AG04450 (cell line): Measurements from ENCODE around the gene GRID1. TPM values are rescaled to one million over a fixed set of nuclear protein-coding genes. Genes with fewer than 3 reads are reported as not detected.

ENCODE experiments used
- CTCF ChIA-PET: fragments of 300-600, 350-600 bp; formaldehyde crosslinking; extraction: SDS; loops from one replicate; lab custom pipeline; 2022; ENCODE audit warnings: antibody characterized with exemption, inconsistent platforms; lab: Charles Lee
- POLR2A ChIA-PET: fragments of 350-600 bp; formaldehyde crosslinking; extraction: SDS; loops from one replicate; lab custom pipeline; 2021; ENCODE audit warnings: antibody characterized with exemption, inconsistent platforms; lab: Yijun Ruan, JAX
- DNase-seq: peaks from one replicate; pipeline ENCODE4 v3.0.0-alpha.2; 2011; ENCODE audit warnings: low read depth, low spot score
- H3K27ac ChIP-seq: one replicate; pipeline ENCODE4 v1.5.1; 2012; ENCODE audit warnings: low read depth, low read length, control low read depth
- H3K27me3 ChIP-seq: one replicate; pipeline ENCODE4 v1.6.0; 2012; ENCODE audit warnings: low read length; ENCODE audit not compliant: control insufficient read depth, insufficient read depth
- H3K4me3 ChIP-seq: 2 replicates; pipeline ENCODE4 v1.5.1; 2011; ENCODE audit warnings: mild to moderate bottlenecking, low read depth, low read length, control low read depth
- H3K9me3 ChIP-seq: 2 replicates; pipeline ENCODE4 v1.5.1; 2012; ENCODE audit warnings: low read length; ENCODE audit not compliant: control insufficient read depth, insufficient read depth
- polyA plus RNA-seq: library from polyadenylated mRNA; depleted of rRNA; stranded (reverse); fragments of >200 nt; gene quantifications from 2 replicates; pipeline ENCODE4 v1.2.3, GENCODE V29; 2011
- TF ChIP-seq, protein P1 (sequence below): IDR thresholded peaks from 2 replicates; pipeline ENCODE4 v1.5.1; 2011; ENCODE audit warnings: low read depth, low read length, control low read depth, inconsistent platforms

Gene GRID1
- polyA plus RNA-seq, 1 experiment: not detected

DNA sequence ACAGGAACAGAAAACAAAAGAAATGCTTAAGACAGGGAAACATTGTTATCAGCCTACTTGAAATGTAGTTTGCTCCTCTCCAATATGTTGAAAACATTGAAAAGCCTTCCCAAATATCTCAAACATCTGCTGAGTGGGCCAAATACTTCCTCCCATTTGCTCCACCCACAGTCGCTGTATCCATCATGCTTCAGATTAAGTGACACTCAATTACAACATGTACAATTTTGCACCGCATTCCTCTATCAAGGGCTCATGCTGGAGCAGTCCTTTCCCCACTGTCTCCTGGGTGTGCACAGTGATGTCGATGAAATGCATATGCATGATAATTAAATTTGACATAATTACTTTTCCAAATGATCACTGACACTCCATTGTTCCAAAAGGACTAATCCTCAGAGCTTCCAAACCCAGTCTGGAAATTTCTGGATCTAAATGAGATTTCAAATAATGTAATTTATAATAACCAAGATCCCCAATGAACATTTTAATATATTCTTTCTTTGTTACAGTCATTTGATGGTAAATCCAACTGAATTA is 604.6 kb downstream of the GRID1 start:
- Histone ChIP-seq H3K27ac (no peak overlapping the region), H3K4me3 (no peak overlapping the region), H3K9me3 (peaks cover 25% of the 10 kb centered on the region; the same call in 1 of the 2 replicates), H3K27me3 (no peaks in the 10 kb centered on the region)
- TF ChIP-seq, protein P1, sequence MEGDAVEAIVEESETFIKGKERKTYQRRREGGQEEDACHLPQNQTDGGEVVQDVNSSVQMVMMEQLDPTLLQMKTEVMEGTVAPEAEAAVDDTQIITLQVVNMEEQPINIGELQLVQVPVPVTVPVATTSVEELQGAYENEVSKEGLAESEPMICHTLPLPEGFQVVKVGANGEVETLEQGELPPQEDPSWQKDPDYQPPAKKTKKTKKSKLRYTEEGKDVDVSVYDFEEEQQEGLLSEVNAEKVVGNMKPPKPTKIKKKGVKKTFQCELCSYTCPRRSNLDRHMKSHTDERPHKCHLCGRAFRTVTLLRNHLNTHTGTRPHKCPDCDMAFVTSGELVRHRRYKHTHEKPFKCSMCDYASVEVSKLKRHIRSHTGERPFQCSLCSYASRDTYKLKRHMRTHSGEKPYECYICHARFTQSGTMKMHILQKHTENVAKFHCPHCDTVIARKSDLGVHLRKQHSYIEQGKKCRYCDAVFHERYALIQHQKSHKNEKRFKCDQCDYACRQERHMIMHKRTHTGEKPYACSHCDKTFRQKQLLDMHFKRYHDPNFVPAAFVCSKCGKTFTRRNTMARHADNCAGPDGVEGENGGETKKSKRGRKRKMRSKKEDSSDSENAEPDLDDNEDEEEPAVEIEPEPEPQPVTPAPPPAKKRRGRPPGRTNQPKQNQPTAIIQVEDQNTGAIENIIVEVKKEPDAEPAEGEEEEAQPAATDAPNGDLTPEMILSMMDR: no peak
- CTCF ChIA-PET: no interaction called here
- DNase-seq: no peak
- POLR2A ChIA-PET: no interaction called here

GRCh38 chr10:85741626-85742300 is 624.8 kb downstream of the GRID1 start:
- CTCF ChIA-PET: no interaction called here
- H3K4me3 ChIP-seq: no peak overlapping the region
- no peak for DNase-seq
- peaks cover 4% of the 10 kb centered on the region; the same call in 1 of the 2 replicates for H3K9me3 ChIP-seq
- no peaks in the 10 kb centered on the region for H3K27me3 ChIP-seq
- TF ChIP-seq, protein P1: no peak
- POLR2A ChIA-PET: no interaction called here
- no peak overlapping the region for H3K27ac ChIP-seq

- Histone ChIP-seq H3K4me3 (no peak overlapping the region), H3K27me3 (no peaks in the 10 kb centered on the region), H3K9me3 (peaks cover 19% of the 10 kb centered on the region), H3K27ac (no peak overlapping the region)
- DNase-seq: no peak
- POLR2A ChIA-PET: no interaction called here
- CTCF ChIA-PET: no interaction called here
- TF ChIP-seq, protein P1: no peak
These were observed 630.6 kb downstream of the GRID1 start for GRCh38 chr10:85735997-85736396.

GRCh38 chr10:85734791-85735190 is 631.8 kb downstream of the GRID1 start:
- no peak overlapping the region for H3K27ac ChIP-seq
- no peaks in the 10 kb centered on the region for H3K27me3 ChIP-seq
- CTCF ChIA-PET: no interaction called here
- POLR2A ChIA-PET: no interaction called here
- TF ChIP-seq, protein P1: no peak
- no peak for DNase-seq
- H3K4me3 ChIP-seq: no peak overlapping the region
- H3K9me3 ChIP-seq: peaks cover 20% of the 10 kb centered on the region

DNA sequence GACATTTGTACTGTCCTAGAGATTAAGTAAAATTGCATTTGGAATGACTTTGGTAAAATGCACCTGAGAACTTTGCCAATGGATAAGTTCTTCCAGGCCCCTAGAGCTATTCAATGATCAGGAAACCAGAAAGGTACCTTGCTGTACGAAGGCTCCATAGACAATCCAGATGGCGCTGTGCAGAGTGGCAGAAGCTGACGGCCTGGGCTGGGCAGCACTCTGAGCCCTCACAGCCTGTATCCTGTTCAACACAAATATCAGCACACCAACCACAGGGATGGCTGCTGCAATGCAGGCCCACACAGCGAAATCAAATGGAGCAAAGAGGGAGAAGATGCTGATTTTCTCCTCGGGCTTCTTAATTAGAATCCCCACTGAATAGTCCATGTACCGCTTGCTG is 642.4 kb downstream of the GRID1 start:
- ChIA-PET CTCF (no interaction called here), POLR2A (no interaction called here)
- no peak overlapping the region for H3K4me3 ChIP-seq
- H3K9me3 ChIP-seq: peaks cover 17% of the 10 kb centered on the region
- H3K27me3 ChIP-seq: no peaks in the 10 kb centered on the region
- DNase-seq: no peak
- TF ChIP-seq, protein P1: no peak
- no peak overlapping the region for H3K27ac ChIP-seq
